MCF 10A (cell line): ENCODE results near the gene KIAA2012. TPM values are rescaled to one million over a fixed set of nuclear protein-coding genes. Genes with fewer than 3 reads are reported as not detected.

Experiments used
- BruUV-seq: library from RNA; stranded (reverse); fragments of 400-500 nt; replicated peaks from 2 replicates; lab custom pipeline; 2021; lab: Mats Ljungman, UMichigan
- CTCF ChIA-PET: fragments of 300-600 bp; sonication (Branson Sonifier 250); formaldehyde crosslinking; extraction: SDS; loops from one replicate; lab custom pipeline; 2021; ENCODE audit warnings: antibody characterized with exemption, inconsistent platforms; lab: Yijun Ruan, JAX
- POLR2A ChIA-PET: fragments of 300-600, 350-650 bp; sonication (Branson Sonifier 250); formaldehyde crosslinking; extraction: SDS; loops from one replicate; lab custom pipeline; 2020; ENCODE audit warnings: antibody characterized with exemption, inconsistent platforms; lab: Yijun Ruan, JAX
- DNase-seq: peaks from one replicate; pipeline ENCODE4 v3.0.0-alpha.2; 2018; ENCODE audit not compliant: unreplicated experiment
- H3K27ac Mint-ChIP-seq: one replicate; pipeline ENCODE4 v1.8.0; 2022; ENCODE audit warnings: mild to moderate bottlenecking, low read depth, mixed read lengths; ENCODE audit not compliant: unreplicated experiment
- H3K27me3 Mint-ChIP-seq: one replicate; pipeline ENCODE4 v1.8.0; 2022; ENCODE audit warnings: mixed read lengths; ENCODE audit not compliant: insufficient read depth, unreplicated experiment
- H3K36me3 Mint-ChIP-seq: one replicate; pipeline ENCODE4 v1.8.0; 2022; ENCODE audit warnings: mild to moderate bottlenecking, moderate library complexity, mixed read lengths; ENCODE audit not compliant: insufficient read depth, unreplicated experiment
- H3K4me1 Mint-ChIP-seq: one replicate; pipeline ENCODE4 v1.8.0; 2022; ENCODE audit warnings: mixed read lengths; ENCODE audit not compliant: insufficient read depth, unreplicated experiment
- H3K4me3 Mint-ChIP-seq: one replicate; pipeline ENCODE4 v1.8.0; 2022; ENCODE audit warnings: mild to moderate bottlenecking, moderate library complexity, mixed read lengths; ENCODE audit not compliant: unreplicated experiment
- H3K9me3 Mint-ChIP-seq: one replicate; pipeline ENCODE4 v1.8.0; 2022; ENCODE audit warnings: mixed read lengths; ENCODE audit not compliant: unreplicated experiment
- intact Hi-C: fragments of 100-400 bp; cut with micrococcal nuclease; formaldehyde crosslinking; loops from 2 replicates; pipeline ENCODE4 v1.14.1; 2022
- total RNA-seq: library from RNA; stranded (reverse); gene quantifications from 2 replicates; pipeline ENCODE4 v1.2.3, GENCODE V29; 2022
- TF ChIP-seq, protein P1 (sequence below): fragments of 200-600 bp; IDR thresholded peaks from one replicate; pipeline ENCODE4 v1.8.0; 2022; ENCODE audit warnings: antibody characterized with exemption, mild to moderate bottlenecking; ENCODE audit not compliant: unreplicated experiment

Gene KIAA2012
- total RNA-seq, 1 experiment from 2014 or later = not detected

DNA sequence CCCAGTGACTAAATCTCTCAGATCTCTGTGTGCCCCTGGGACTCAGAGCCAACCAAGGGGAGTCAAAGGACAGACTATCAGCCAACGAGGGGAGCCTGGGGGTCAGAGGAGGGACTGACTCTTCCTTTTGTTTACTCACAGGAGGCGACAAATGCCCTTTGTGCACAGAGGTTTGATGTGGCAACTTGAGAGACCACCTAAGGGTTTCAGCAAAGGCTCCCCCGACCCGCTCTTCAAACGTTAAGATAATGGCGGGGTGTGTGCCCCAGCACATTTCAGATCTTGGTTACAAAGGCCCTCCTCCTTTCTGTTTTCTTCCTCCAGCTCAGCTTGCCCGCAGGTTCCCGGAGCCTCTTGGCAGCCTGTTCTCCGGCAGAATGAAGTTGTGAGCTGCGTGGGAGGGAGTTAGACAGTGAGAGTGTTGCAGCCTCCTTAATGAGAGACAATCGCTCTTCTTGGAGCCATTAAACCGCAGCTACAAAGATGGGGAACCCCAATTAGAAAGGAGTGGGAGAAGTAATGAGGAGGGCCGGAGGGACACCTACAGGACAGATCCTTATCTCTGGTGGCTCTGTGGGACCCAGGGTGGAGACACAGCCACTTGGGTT lies 76.2 kb downstream of the KIAA2012 start:
- CTCF ChIA-PET = interaction anchor here (0.6 to 2.6 kb wide), 5 partner anchors 10 to 289 kb away, joined by 3 to 10 read pairs (median 5); no protein-coding TSS in a partner anchor
- BruUV-seq = no TSS peak

DNA sequence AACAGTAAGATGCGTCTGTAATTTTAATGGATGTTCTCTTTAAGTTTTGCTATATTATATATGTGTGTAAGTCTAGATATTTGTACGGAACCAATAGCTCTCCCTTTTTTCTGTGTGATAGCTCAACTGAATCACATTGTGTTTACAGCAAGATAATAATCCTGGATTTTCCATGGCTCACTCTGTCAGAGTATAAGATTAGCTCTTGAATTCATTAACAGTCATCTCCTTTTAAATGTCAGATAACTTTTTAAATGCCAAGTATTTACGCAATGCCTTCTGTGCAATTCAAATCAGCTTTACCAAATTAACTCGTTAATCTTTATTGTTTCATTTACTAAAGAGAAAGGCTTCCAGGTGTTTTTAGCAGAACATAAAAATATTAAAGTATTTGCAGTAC lies 76.9 kb downstream of the KIAA2012 start:
- ChIA-PET CTCF (interaction anchor here (0.6 to 1.1 kb wide), 4 partner anchors 9 to 289 kb away, joined by 3 to 6 read pairs (median 5); no protein-coding TSS in a partner anchor), POLR2A (interaction anchor here (1.0 kb wide), 1 partner anchor 26 kb away, joined by 4 read pairs; no protein-coding TSS in a partner anchor)
- TF ChIP-seq, protein P1, sequence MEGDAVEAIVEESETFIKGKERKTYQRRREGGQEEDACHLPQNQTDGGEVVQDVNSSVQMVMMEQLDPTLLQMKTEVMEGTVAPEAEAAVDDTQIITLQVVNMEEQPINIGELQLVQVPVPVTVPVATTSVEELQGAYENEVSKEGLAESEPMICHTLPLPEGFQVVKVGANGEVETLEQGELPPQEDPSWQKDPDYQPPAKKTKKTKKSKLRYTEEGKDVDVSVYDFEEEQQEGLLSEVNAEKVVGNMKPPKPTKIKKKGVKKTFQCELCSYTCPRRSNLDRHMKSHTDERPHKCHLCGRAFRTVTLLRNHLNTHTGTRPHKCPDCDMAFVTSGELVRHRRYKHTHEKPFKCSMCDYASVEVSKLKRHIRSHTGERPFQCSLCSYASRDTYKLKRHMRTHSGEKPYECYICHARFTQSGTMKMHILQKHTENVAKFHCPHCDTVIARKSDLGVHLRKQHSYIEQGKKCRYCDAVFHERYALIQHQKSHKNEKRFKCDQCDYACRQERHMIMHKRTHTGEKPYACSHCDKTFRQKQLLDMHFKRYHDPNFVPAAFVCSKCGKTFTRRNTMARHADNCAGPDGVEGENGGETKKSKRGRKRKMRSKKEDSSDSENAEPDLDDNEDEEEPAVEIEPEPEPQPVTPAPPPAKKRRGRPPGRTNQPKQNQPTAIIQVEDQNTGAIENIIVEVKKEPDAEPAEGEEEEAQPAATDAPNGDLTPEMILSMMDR = no peak
- BruUV-seq = no TSS peak
- Mint-ChIP-seq H3K4me1 (no peaks in the 10 kb centered on the region), H3K9me3 (no peaks in the 10 kb centered on the region), H3K27me3 (peaks cover 12% of the 10 kb centered on the region), H3K4me3 (no peak overlapping the region), H3K36me3 (no peaks in the 10 kb centered on the region), H3K27ac (no peak overlapping the region)
- DNase-seq = no peak
- intact Hi-C loops = no loop called here

More for the DNA sequence above, 76.2 kb downstream of the KIAA2012 start:
- DNase-seq = no peak
- POLR2A ChIA-PET = no interaction called here
- Mint-ChIP-seq H3K4me3 (no peak overlapping the region), H3K9me3 (no peaks in the 10 kb centered on the region), H3K27me3 (peaks cover 12% of the 10 kb centered on the region), H3K36me3 (no peaks in the 10 kb centered on the region), H3K27ac (no peak overlapping the region), H3K4me1 (no peaks in the 10 kb centered on the region)
- TF ChIP-seq, protein P1 = no peak
- intact Hi-C loops = no loop called here

DNA sequence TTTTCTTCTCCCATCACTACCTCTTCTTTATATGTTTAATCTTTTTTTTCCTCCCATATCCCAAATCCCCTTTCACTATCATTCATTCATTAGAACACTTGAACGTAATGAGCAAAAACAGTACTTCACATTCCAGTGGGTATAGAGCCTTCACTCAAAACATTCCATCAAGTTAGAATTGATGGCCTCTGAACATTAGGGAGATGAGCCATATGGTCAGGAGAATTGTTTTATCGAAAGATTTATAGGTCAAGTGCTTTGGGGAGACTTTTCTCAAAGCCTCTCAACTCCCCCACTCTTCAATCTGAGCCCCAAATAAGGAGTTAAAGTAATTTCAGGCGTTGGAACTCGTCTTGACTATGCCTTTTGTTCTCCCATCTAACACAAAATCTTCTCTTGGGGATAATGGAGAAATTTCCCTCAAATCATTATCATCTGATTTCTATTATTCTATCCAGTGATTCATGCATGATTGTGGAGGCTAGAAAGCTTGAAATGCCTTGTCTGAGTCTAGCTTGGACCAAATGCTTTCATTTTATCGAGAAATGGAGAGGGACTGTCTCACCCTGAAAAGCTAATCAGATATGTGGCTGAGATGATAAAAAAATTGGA lies 79.2 kb downstream of the KIAA2012 start:
- no peak for DNase-seq
- Mint-ChIP-seq H3K27ac (no peak overlapping the region), H3K9me3 (no peaks in the 10 kb centered on the region), H3K4me1 (no peaks in the 10 kb centered on the region), H3K27me3 (peaks cover 13% of the 10 kb centered on the region), H3K4me3 (no peak overlapping the region), H3K36me3 (no peaks in the 10 kb centered on the region)
- TF ChIP-seq, protein P1 = no peak
- POLR2A ChIA-PET = no interaction called here
- BruUV-seq = no TSS peak
- intact Hi-C loops = no loop called here
- CTCF ChIA-PET = no interaction called here

DNA sequence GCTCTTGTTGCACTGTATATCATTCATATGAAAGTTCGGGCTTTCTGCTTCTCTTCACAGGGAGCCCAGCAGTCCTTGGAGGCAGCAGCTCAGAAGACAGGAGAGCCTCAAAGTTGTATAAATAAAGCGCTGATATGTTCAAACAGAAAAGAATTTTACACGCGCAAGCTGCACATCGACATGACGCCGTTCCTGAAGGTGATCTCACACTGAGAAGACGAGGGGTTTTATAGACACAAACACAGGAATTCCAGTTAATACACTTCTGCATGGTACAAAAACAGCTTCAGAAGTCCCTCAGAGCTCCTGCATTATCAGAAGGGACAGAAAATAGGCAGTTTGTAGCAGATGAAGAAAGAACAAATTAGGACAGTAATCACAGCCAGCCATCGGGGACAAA lies 81.6 kb downstream of the KIAA2012 start:
- Mint-ChIP-seq H3K4me3 (no peak overlapping the region), H3K9me3 (no peaks in the 10 kb centered on the region), H3K4me1 (no peaks in the 10 kb centered on the region), H3K27ac (no peak overlapping the region), H3K36me3 (no peaks in the 10 kb centered on the region), H3K27me3 (peaks cover 19% of the 10 kb centered on the region)
- intact Hi-C loops = loop anchor here (5.0 kb wide), 2 partner anchors 357 to 372 kb away; partner anchors contain the start of gene ALS2
- no peak for DNase-seq
- BruUV-seq = no TSS peak
- TF ChIP-seq, protein P1 = no peak
- CTCF ChIA-PET = interaction anchor here (1.1 to 1.6 kb wide), 2 partner anchors 11 to 294 kb away, joined by 3 to 11 read pairs; no protein-coding TSS in a partner anchor
- POLR2A ChIA-PET = interaction anchor here (0.6 kb wide), 2 partner anchors 62 to 1155 kb away, joined by 3 to 4 read pairs; no protein-coding TSS in a partner anchor
